Measurements from ENCODE around the gene NINJ1. TPM values are rescaled to one million over a fixed set of nuclear protein-coding genes. Genes with fewer than 3 reads are reported as not detected.

NINJ1 gene
- total and polyA plus RNA-seq, 2 of the 13 experiments (the other 11 are each of a cell fraction or from before 2014, with no cell fraction given) = 81.2 to 92.1 TPM

GRCh38 chr9:93096131-93096802 lies 37.8 kb downstream of the NINJ1 start, which contains the start of gene CARD19 (continued):
- TF ChIP-seq ZNF784 (CRISPR knock-in tag; IDR thresholded peaks at IDR 0.05; ENCODE audit: borderline replicate concordance) = no peak
- TF ChIP-seq KDM2A (CRISPR knock-in tag; IDR thresholded peaks at IDR 0.05; ENCODE audit: borderline replicate concordance, low read depth) = no peak; the same call in 1 of the 2 replicates
- no peak for TF ChIP-seq RERE (CRISPR knock-in tag; IDR thresholded peaks at IDR 0.05; ENCODE audit: low read depth)
- TF ChIP-seq ZKSCAN8 (CRISPR knock-in tag; IDR thresholded peaks at IDR 0.05; ENCODE audit: borderline replicate concordance) = no peak
- no peak for TF ChIP-seq ZNF552 (CRISPR knock-in tag; IDR thresholded peaks at IDR 0.05; ENCODE audit: borderline replicate concordance)
- TF ChIP-seq ISX (CRISPR knock-in tag; conservative IDR thresholded peaks at IDR 0.05) = no peak
- peak; percentile 79 for TF ChIP-seq MEIS2 (CRISPR knock-in tag; IDR thresholded peaks at IDR 0.05)
- TF ChIP-seq TP53 (CRISPR knock-in tag; conservative IDR thresholded peaks at IDR 0.05) = no peak
- no peak for TF ChIP-seq ZNF780A (CRISPR knock-in tag; IDR thresholded peaks at IDR 0.05)
- peak; percentile 68 for TF ChIP-seq POLR2G (IDR thresholded peaks at IDR 0.05; ENCODE audit: low read depth, low read length)
- no peak; the same call in 1 of the 2 replicates for TF ChIP-seq ZMAT3 (CRISPR knock-in tag; conservative IDR thresholded peaks at IDR 0.05)
- no peak for TF ChIP-seq ZNF382 (CRISPR knock-in tag; IDR thresholded peaks at IDR 0.05; ENCODE audit: borderline replicate concordance)
- TF ChIP-seq GATAD1 (CRISPR knock-in tag; IDR thresholded peaks at IDR 0.05) = no peak
- TF ChIP-seq KMT2B (CRISPR knock-in tag; IDR thresholded peaks at IDR 0.05) = no peak
- TF ChIP-seq MBD4 (IDR thresholded peaks at IDR 0.05; ENCODE audit: borderline replicate concordance, low read length) = no peak
- peak; percentile 32; the same call in 1 of the 2 replicates for TF ChIP-seq SP5 (CRISPR knock-in tag; IDR thresholded peaks at IDR 0.05; ENCODE audit: borderline replicate concordance, low read depth)
- TF ChIP-seq TBL1XR1 (IDR thresholded peaks at IDR 0.05; ENCODE audit: borderline replicate concordance, low read length, partially characterized antibody) = no peak
- TF ChIP-seq MAFF (IDR thresholded peaks at IDR 0.05; ENCODE audit: low read depth, low read length) = no peak
- peak; percentile 39; the same call in 1 of the 2 replicates for TF ChIP-seq NKX3-1 (CRISPR knock-in tag; IDR thresholded peaks at IDR 0.05)
- peak; percentile 29; the same call in 1 of the 2 replicates for TF ChIP-seq AHR (CRISPR knock-in tag; IDR thresholded peaks at IDR 0.05)
- TF ChIP-seq MTERF4 (CRISPR knock-in tag; IDR thresholded peaks at IDR 0.05) = peak; percentile 29; the same call in 1 of the 2 replicates
- no peak for TF ChIP-seq CHD2 (IDR thresholded peaks at IDR 0.05; ENCODE audit: low read depth, low read length)
- TF ChIP-seq THAP11 (CRISPR knock-in tag; IDR thresholded peaks at IDR 0.05) = peak; percentile 3; the same call in 1 of the 2 replicates
- no peak for TF ChIP-seq ZSCAN22 (CRISPR knock-in tag; IDR thresholded peaks at IDR 0.05)
- 0 out of 2 replicates have a peak, but pooled peaks have one; percentile 25 for TF ChIP-seq GABPB1 (CRISPR knock-in tag; IDR thresholded peaks at IDR 0.05)
